HepG2 (cell line): ENCODE data around the gene AP2B1. TPM values are rescaled to one million over a fixed set of nuclear protein-coding genes. Genes with fewer than 3 reads are reported as not detected.

Experiments used
- ADNP ChIP-seq: sonication (generic); formaldehyde crosslinking; IDR thresholded peaks from 2 replicates; pipeline ENCODE4 v1.4.0; 2020; ENCODE audit warnings: missing genetic modification reagents
- ARNT2 ChIP-seq: sonication (generic); formaldehyde crosslinking; IDR thresholded peaks from 2 replicates; pipeline ENCODE4 v1.8.0; 2022; ENCODE audit warnings: mild to moderate bottlenecking, low read depth, missing genetic modification reagents, moderate library complexity
- BRCA1 ChIP-seq: sonication (generic); formaldehyde crosslinking; IDR thresholded peaks from 2 replicates; pipeline ENCODE4 v1.4.0; 2020; ENCODE audit warnings: missing genetic modification reagents
- HMG20B ChIP-seq: conservative IDR thresholded peaks from 2 replicates; pipeline ENCODE4 v1.6.1; 2016; ENCODE audit warnings: missing genetic modification reagents, missing compliant biosample characterization
- KAT7 ChIP-seq: IDR thresholded peaks from 2 replicates; pipeline ENCODE4 v1.6.1; 2018; ENCODE audit warnings: borderline replicate concordance, missing compliant biosample characterization
- MED13 ChIP-seq: sonication (generic); formaldehyde crosslinking; IDR thresholded peaks from 2 replicates; pipeline ENCODE4 v1.5.0; 2020; ENCODE audit warnings: missing genetic modification reagents
- NCOR1 ChIP-seq: fragments of 200-600 bp; sonication (generic); IDR thresholded peaks from 2 replicates; pipeline ENCODE4 v1.7.0; 2017; ENCODE audit warnings: antibody characterized with exemption, low read length, borderline replicate concordance
- PITX1 ChIP-seq: sonication (generic); formaldehyde crosslinking; IDR thresholded peaks from 2 replicates; pipeline ENCODE4 v1.5.1; 2020; ENCODE audit warnings: mild to moderate bottlenecking, missing genetic modification reagents
- SNRNP70 ChIP-seq: fragments of 200-400 bp; formaldehyde crosslinking; IDR thresholded peaks from 2 replicates; pipeline ENCODE4 v1.6.1; 2017; ENCODE audit warnings: mild to moderate bottlenecking, low read depth, low read length, moderate library complexity
- SOX6 ChIP-seq, 2 experiments: fragments of 450-650 bp in 1 of 2; sonication (generic) in 1 of 2; formaldehyde crosslinking in 1 of 2; IDR thresholded peaks; 2 replicates each; pipeline versions ENCODE4 v1.4.0 to v1.6.1; 2017 to 2020; ENCODE audit warnings: antibody characterized with exemption in 1 of 2, mild to moderate bottlenecking in 1 of 2, missing genetic modification reagents in 1 of 2
- SRF ChIP-seq: IDR thresholded peaks from 2 replicates; pipeline ENCODE4 v1.6.1; 2011; ENCODE audit warnings: mild to moderate bottlenecking, low read depth, low read length, moderate library complexity
- SRSF1 ChIP-seq: fragments of 200-400 bp; formaldehyde crosslinking; optimal IDR thresholded peaks from 2 replicates; pipeline ENCODE3; 2017; ENCODE audit warnings: mild to moderate bottlenecking, low read depth, low read length, moderate library complexity
- SRSF9 ChIP-seq: fragments of 200-400 bp; formaldehyde crosslinking; IDR thresholded peaks from 2 replicates; pipeline ENCODE4 v1.6.1; 2018; ENCODE audit warnings: borderline replicate concordance, mild to moderate bottlenecking, low read depth, low read length; ENCODE audit not compliant: insufficient read depth, poor library complexity, severe bottlenecking
- TAF15 ChIP-seq: fragments of 200-400 bp; formaldehyde crosslinking; IDR thresholded peaks from one replicate; pipeline ENCODE4 v1.6.1; 2018; ENCODE audit warnings: mild to moderate bottlenecking, low read depth, low read length; ENCODE audit not compliant: poor library complexity, severe bottlenecking
- ZNF124 ChIP-seq: sonication (generic); formaldehyde crosslinking; IDR thresholded peaks from 2 replicates; pipeline ENCODE4 v1.4.0; 2020; ENCODE audit warnings: missing genetic modification reagents
- ZNF296 ChIP-seq: sonication (generic); formaldehyde crosslinking; conservative IDR thresholded peaks from 2 replicates; pipeline ENCODE4 v1.5.0; 2020; ENCODE audit warnings: mild to moderate bottlenecking, missing genetic modification reagents
- ZNF331 ChIP-seq: sonication (generic); formaldehyde crosslinking; IDR thresholded peaks from 2 replicates; pipeline ENCODE4 v1.4.0; 2020; ENCODE audit warnings: missing genetic modification reagents
- ZNF33B ChIP-seq: sonication (generic); formaldehyde crosslinking; IDR thresholded peaks from 2 replicates; pipeline ENCODE4 v1.5.1; 2020; ENCODE audit warnings: mild to moderate bottlenecking, missing genetic modification reagents
- ZNF44 ChIP-seq: sonication (generic); formaldehyde crosslinking; IDR thresholded peaks from 2 replicates; pipeline ENCODE4 v1.5.1; 2020; ENCODE audit warnings: mild to moderate bottlenecking, missing genetic modification reagents
- ZNF496 ChIP-seq: sonication (generic); formaldehyde crosslinking; IDR thresholded peaks from 2 replicates; pipeline ENCODE4 v1.8.1; 2023; ENCODE audit warnings: mild to moderate bottlenecking, moderate library complexity, missing genetic modification reagents; ENCODE audit not compliant: insufficient replicate concordance
- ZNF550 ChIP-seq: sonication (generic); formaldehyde crosslinking; IDR thresholded peaks from 2 replicates; pipeline ENCODE4 v1.4.0; 2020; ENCODE audit warnings: mild to moderate bottlenecking, missing genetic modification reagents, borderline replicate concordance
- ZNF605 ChIP-seq: sonication (generic); formaldehyde crosslinking; IDR thresholded peaks from 2 replicates; pipeline ENCODE4 v1.8.0; 2022; ENCODE audit warnings: mild to moderate bottlenecking, missing genetic modification reagents
- ZNF839 ChIP-seq: sonication (generic); formaldehyde crosslinking; IDR thresholded peaks from 2 replicates; pipeline ENCODE4 v1.4.0; 2020; ENCODE audit warnings: missing genetic modification reagents, mild to moderate bottlenecking, borderline replicate concordance
- ZSCAN30 ChIP-seq: sonication (generic); formaldehyde crosslinking; IDR thresholded peaks from 2 replicates; pipeline ENCODE4 v1.5.0; 2020; ENCODE audit warnings: mild to moderate bottlenecking, missing genetic modification reagents
- polyA plus RNA-seq, 8 experiments: library from polyadenylated mRNA; depleted of rRNA in 3 of 8; stranded (reverse) in 7 of 8; unstranded in 1 of 8; fragments of >200 nt; fragmentation: Illumina TruSeq in 4 of 8; extraction: Trizol in 4 of 8; gene quantifications; 2 replicates each; pipeline versions ENCODE4 v1.2.1 to v1.2.3, GENCODE V29; 2011 to 2016; ENCODE audit warnings: low read depth in 4 of 8, missing spikeins in 1 of 8, mixed read lengths in 1 of 8; ENCODE audit not compliant: insufficient read depth in 1 of 8
- total RNA-seq, 5 experiments: library from RNA; depleted of rRNA; stranded (reverse); fragments of >200 nt; fragmentation: Illumina TruSeq; extraction: Trizol; gene quantifications; 2 replicates each; pipeline ENCODE4 v1.2.3, GENCODE V29; 2016; ENCODE audit warnings: low read depth in 1 of 5
- TF ChIP-seq, protein P1 (sequence below): sonication (generic); formaldehyde crosslinking; IDR thresholded peaks from 2 replicates; pipeline ENCODE4 v1.4.0; 2020; ENCODE audit warnings: missing genetic modification reagents, mild to moderate bottlenecking, borderline replicate concordance
- TF ChIP-seq, protein P2 (sequence below): sonication (generic); formaldehyde crosslinking; IDR thresholded peaks from 2 replicates; pipeline ENCODE4 v1.4.0; 2020; ENCODE audit warnings: mild to moderate bottlenecking, missing genetic modification reagents
- TF ChIP-seq, protein P3 (sequence below): sonication (generic); formaldehyde crosslinking; IDR thresholded peaks from 2 replicates; pipeline ENCODE4 v1.5.0; 2020; ENCODE audit warnings: missing genetic modification reagents, mild to moderate bottlenecking, borderline replicate concordance

The AP2B1 gene
- total and polyA plus RNA-seq, 2 of the 13 experiments (the other 11 are each of a cell fraction or from before 2014, with no cell fraction given), result 23.8 to 71.3 TPM

DNA sequence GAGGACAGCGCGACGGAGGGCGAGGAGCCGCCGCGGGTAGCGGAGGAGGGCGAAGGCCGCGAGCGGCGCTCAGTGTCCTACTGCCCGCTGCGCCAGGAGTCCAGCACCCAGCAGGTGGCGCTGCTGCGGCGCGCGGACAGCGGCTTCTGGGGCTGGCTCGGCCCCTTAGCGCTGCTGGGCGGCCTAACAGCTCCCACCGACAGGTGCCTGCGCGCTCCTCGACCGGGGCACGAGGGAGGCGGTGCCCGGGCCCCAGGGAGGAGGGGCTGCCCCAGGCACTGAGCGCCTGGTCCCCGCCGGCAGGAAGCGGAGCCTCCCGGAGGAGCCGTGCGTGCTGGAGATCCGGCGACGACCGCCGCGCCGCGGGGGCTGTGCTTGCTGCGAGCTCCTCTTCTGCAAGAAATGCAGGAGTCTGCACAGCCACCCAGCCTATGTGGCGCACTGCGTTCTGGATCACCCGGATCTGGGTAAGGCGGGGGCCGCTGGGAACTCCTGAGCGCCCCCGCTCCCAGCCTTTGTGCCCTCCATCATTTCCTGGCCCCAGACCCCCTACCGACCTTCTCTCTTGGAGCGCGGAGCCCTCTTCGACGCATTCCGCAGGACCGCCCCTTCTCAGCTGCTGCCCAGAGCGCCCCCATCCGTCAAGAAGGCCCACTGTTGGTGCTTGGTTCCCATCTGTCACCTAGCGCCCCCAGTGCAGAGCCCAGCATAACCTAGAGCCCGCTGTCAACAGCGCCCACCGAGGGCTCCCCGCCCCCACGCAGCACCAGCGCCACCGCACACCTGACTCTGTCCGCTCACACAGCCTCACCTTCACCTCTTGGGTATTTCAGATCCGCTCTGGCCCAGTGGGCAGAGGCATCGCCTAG lies 177.2 kb downstream of the AP2B1 start (continued):
- TF ChIP-seq, protein P1, sequence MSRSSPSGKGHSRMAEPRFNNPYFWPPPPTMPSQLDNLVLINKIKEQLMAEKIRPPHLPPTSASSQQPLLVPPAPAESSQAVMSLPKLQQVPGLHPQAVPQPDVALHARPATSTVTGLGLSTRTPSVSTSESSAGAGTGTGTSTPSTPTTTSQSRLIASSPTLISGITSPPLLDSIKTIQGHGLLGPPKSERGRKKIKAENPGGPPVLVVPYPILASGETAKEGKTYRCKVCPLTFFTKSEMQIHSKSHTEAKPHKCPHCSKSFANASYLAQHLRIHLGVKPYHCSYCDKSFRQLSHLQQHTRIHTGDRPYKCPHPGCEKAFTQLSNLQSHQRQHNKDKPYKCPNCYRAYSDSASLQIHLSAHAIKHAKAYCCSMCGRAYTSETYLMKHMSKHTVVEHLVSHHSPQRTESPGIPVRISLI (CRISPR knock-in tag), result peak; percentile 75; the same call in 1 of the 2 replicates
- TF ChIP-seq SNRNP70 (no peak), ZNF839 (0 out of 2 replicates have a peak, but pooled peaks have one; percentile 39), HMG20B (CRISPR knock-in tag) (no peak; the same call in 1 of the 2 replicates), SOX6 (IDR thresholded peaks at IDR 0.05) (no peak), SOX6 (CRISPR knock-in tag; IDR thresholded peaks at IDR 0.05) (peak; percentile 65), ZNF496 (CRISPR knock-in tag) (no peak), BRCA1 (no peak), ZNF331 (CRISPR knock-in tag) (peak; percentile 86; the same call in 1 of the 2 replicates), MED13 (CRISPR knock-in tag) (peak; percentile 59; the same call in 1 of the 2 replicates), SRSF9 (no peak), ZNF44 (no peak), SRSF1 (no peak), ZNF296 (no peak), ZNF33B (CRISPR knock-in tag) (no peak; the same call in 1 of the 2 replicates), SRF (no peak), KAT7 (CRISPR knock-in tag) (no peak), ZNF605 (CRISPR knock-in tag) (no peak; the same call in 1 of the 2 replicates), ZSCAN30 (CRISPR knock-in tag) (no peak), ARNT2 (CRISPR knock-in tag) (peak; percentile 64; the same call in 1 of the 2 replicates), NCOR1 (no peak), TAF15 (no peak), PITX1 (CRISPR knock-in tag) (no peak), ADNP (no peak), ZNF550 (CRISPR knock-in tag) (no peak; the same call in 1 of the 2 replicates), ZNF124 (no peak)
- TF ChIP-seq, protein P2, sequence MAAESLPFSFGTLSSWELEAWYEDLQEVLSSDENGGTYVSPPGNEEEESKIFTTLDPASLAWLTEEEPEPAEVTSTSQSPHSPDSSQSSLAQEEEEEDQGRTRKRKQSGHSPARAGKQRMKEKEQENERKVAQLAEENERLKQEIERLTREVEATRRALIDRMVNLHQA, result no peak
- TF ChIP-seq, protein P3, sequence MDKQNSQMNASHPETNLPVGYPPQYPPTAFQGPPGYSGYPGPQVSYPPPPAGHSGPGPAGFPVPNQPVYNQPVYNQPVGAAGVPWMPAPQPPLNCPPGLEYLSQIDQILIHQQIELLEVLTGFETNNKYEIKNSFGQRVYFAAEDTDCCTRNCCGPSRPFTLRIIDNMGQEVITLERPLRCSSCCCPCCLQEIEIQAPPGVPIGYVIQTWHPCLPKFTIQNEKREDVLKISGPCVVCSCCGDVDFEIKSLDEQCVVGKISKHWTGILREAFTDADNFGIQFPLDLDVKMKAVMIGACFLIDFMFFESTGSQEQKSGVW (CRISPR knock-in tag), result no peak
